Esophagus squamous epithelium (tissue), 4 donors: ENCODE results near the gene AGMO.

Experiments used
- CTCF ChIP-seq, 6 experiments: fragments of 450-650 bp in 4 of 6; fragments of 200-600 bp in 2 of 6; sonication (generic) in 2 of 6; IDR thresholded peaks; one replicate each; pipeline ENCODE4 v1.5.1; 2016 to 2019; ENCODE audit warnings: antibody characterized with exemption in 6 of 6, mild to moderate bottlenecking in 4 of 6, moderate library complexity in 4 of 6
- POLR2A ChIP-seq, 4 donors: fragments of 450-650 bp; IDR thresholded peaks; one replicate each; pipeline ENCODE4 v1.6.1; 2017; ENCODE audit warnings: antibody characterized with exemption in 4 of 4, mild to moderate bottlenecking in 4 of 4, moderate library complexity in 3 of 4

DNA sequence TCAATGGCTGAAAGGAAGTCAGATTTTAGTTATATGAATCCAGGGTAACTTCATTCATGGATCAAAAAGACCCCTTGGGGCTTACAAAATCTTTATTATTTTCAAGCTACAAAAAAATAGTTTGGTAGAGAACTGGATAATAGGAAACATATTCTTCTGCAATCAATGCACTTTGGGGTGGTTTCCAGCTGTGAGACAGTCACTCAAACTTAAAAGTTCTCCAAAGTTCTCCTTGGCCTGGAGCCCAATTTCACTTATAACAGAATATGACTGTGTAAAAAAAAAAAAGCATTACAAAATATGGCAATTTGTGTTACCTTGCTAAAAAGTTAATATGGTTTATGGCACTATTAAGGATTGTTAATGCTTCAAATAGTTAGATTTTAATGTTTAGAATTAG is 255.5 kb downstream of the AGMO start:
- TF ChIP-seq CTCF (IDR thresholded peaks at IDR 0.05) (no peak), POLR2A (IDR thresholded peaks at IDR 0.05) (no peak)
